GM23338 (cell line): ENCODE results near the gene LZIC. TPM values are rescaled to one million over a fixed set of nuclear protein-coding genes. Genes with fewer than 3 reads are reported as not detected.

Source experiments
- ATAC-seq: fragments of 200-7000 bp; cut with Tn5 transposase; 3 replicates; pipeline ENCODE4 v1.9.1; 2020
- DNase-seq: peaks from one replicate; pipeline ENCODE4 v3.0.0-alpha.2; 2015; ENCODE audit warnings: low spot score
- H2AFZ ChIP-seq: fragments of 200-600 bp; sonication (generic); 2 replicates; pipeline ENCODE4 v1.8.0; 2016; ENCODE audit warnings: antibody characterized with exemption, mild to moderate bottlenecking, moderate library complexity
- H3F3A ChIP-seq: fragments of 200-600 bp; sonication (generic); replicated peaks from 2 replicates; pipeline ENCODE4 v1.8.0; 2017; ENCODE audit warnings: antibody characterized with exemption, mixed run types, low read depth
- H3K27ac ChIP-seq: fragments of 200-600 bp; sonication (generic); 2 replicates; pipeline ENCODE4 v1.6.1; 2016; ENCODE audit warnings: low read depth
- H3K27me3 ChIP-seq: fragments of 200-600 bp; sonication (generic); 2 replicates; pipeline ENCODE4 v1.8.0; 2016; ENCODE audit warnings: mild to moderate bottlenecking, mixed run types, moderate library complexity; ENCODE audit not compliant: insufficient read depth
- H3K36me3 ChIP-seq: fragments of 200-600 bp; sonication (generic); 2 replicates; pipeline ENCODE4 v1.8.0; 2016; ENCODE audit warnings: mild to moderate bottlenecking; ENCODE audit not compliant: insufficient read depth
- H3K4me1 ChIP-seq: fragments of 200-600 bp; sonication (generic); 2 replicates; pipeline ENCODE4 v1.8.0; 2016; ENCODE audit warnings: mild to moderate bottlenecking, moderate library complexity; ENCODE audit not compliant: insufficient read depth
- H3K4me2 ChIP-seq: fragments of 200-600 bp; sonication (generic); 2 replicates; pipeline ENCODE4 v1.7.1; 2017; ENCODE audit warnings: mixed run types
- H3K4me3 ChIP-seq: fragments of 200-600 bp; sonication (generic); 2 replicates; pipeline ENCODE4 v1.6.1; 2016; ENCODE audit warnings: mixed run types
- H3K79me2 ChIP-seq: fragments of 200-600 bp; sonication (generic); replicated peaks from 2 replicates; pipeline ENCODE4 v1.8.0; 2017; ENCODE audit warnings: mild to moderate bottlenecking; ENCODE audit not compliant: insufficient read depth
- H3K9me2 ChIP-seq: fragments of 200-600 bp; sonication (generic); 2 replicates; pipeline ENCODE4 v1.8.0; 2017; ENCODE audit not compliant: insufficient read depth
- H4K20me1 ChIP-seq: fragments of 200-600 bp; sonication (generic); replicated peaks from 2 replicates; pipeline ENCODE4 v1.8.0; 2017; ENCODE audit warnings: mild to moderate bottlenecking; ENCODE audit not compliant: insufficient read depth
- H3K27ac Mint-ChIP-seq: 2 replicates; pipeline ENCODE4 v1.8.0; 2020; ENCODE audit warnings: inconsistent platforms, mild to moderate bottlenecking, moderate library complexity, mixed read lengths
- H3K27me3 Mint-ChIP-seq: 3 replicates; pipeline ENCODE4 v1.8.0; 2022; ENCODE audit warnings: low read depth, mild to moderate bottlenecking, moderate library complexity, mixed read lengths, inconsistent platforms; ENCODE audit not compliant: insufficient read depth, poor library complexity
- H3K36me3 Mint-ChIP-seq: 3 replicates; pipeline ENCODE4 v1.8.0; 2021; ENCODE audit warnings: low read depth, mild to moderate bottlenecking, inconsistent platforms, moderate library complexity, mixed read lengths
- H3K4me1 Mint-ChIP-seq: 3 replicates; pipeline ENCODE4 v1.8.0; 2020; ENCODE audit warnings: mild to moderate bottlenecking, inconsistent platforms, mixed read lengths
- H3K4me3 Mint-ChIP-seq: 3 replicates; pipeline ENCODE4 v1.8.0; 2021; ENCODE audit warnings: moderate library complexity, mild to moderate bottlenecking, inconsistent platforms, mixed read lengths
- H3K9me3 Mint-ChIP-seq: 3 replicates; pipeline ENCODE4 v1.8.0; 2020; ENCODE audit warnings: moderate library complexity, mild to moderate bottlenecking, inconsistent platforms, mixed read lengths
- CREB1 ChIP-seq: fragments of 250-450 bp; sonication (Bioruptor Pico); IDR thresholded peaks from 2 replicates; pipeline ENCODE4 v1.5.0; 2020; ENCODE audit warnings: low read depth, mild to moderate bottlenecking, moderate library complexity
- EZH2phosphoT487 ChIP-seq: fragments of 200-600 bp; sonication (generic); IDR thresholded peaks from one replicate; pipeline ENCODE4 v1.8.1; 2018; ENCODE audit warnings: antibody characterized with exemption; ENCODE audit not compliant: unreplicated experiment
- NANOG ChIP-seq: IDR thresholded peaks from 2 replicates; pipeline ENCODE4 v1.6.1; 2016; ENCODE audit warnings: antibody characterized with exemption, borderline replicate concordance
- POLR2AphosphoS5 ChIP-seq: IDR thresholded peaks from 2 replicates; pipeline ENCODE4 v1.6.1; 2016; ENCODE audit warnings: antibody characterized with exemption, low read depth
- STAT1 ChIP-seq: IDR thresholded peaks from one replicate; pipeline ENCODE4 v1.6.1; 2016; ENCODE audit warnings: antibody characterized with exemption; ENCODE audit not compliant: unreplicated experiment
- ZNF114 ChIP-seq: fragments of 250-450 bp; sonication (Bioruptor Pico); IDR thresholded peaks from 2 replicates; pipeline ENCODE4 v1.5.0; 2020; ENCODE audit warnings: mild to moderate bottlenecking, moderate library complexity
- ZNF331 ChIP-seq: fragments of 250-450 bp; sonication (Bioruptor Pico); IDR thresholded peaks from 2 replicates; pipeline ENCODE4 v1.5.0; 2020; ENCODE audit warnings: low read depth, mild to moderate bottlenecking, moderate library complexity
- polyA plus RNA-seq: library from polyadenylated mRNA; unstranded; fragments of >200 nt; fragmentation: Nextera tagmentation; extraction: Ambion mirVana; gene quantifications from 2 replicates; pipeline ENCODE4 v1.2.1, GENCODE V29; 2016
- total RNA-seq: library from RNA; depleted of rRNA; stranded (reverse); fragments of >200 nt; shearing (Covaris generic); gene quantifications from 2 replicates; pipeline ENCODE4 v1.2.3, GENCODE V29; 2014
- TF ChIP-seq, protein P1 (sequence below): IDR thresholded peaks from one replicate; pipeline ENCODE4 v1.6.1; 2018; ENCODE audit warnings: antibody characterized with exemption; ENCODE audit not compliant: unreplicated experiment
- TF ChIP-seq, protein P2 (sequence below), 2 experiments: fragments of 200-600 bp in 1 of 2; sonication (generic) in 1 of 2; conservative IDR thresholded peaks; 2 replicates each; pipeline versions ENCODE4 v1.5.1 to v1.6.1; 2016 to 2017; ENCODE audit warnings: antibody characterized with exemption in 2 of 2, low read depth in 2 of 2, mild to moderate bottlenecking in 2 of 2, moderate library complexity in 1 of 2
- TF ChIP-seq, protein P3 (sequence below): IDR thresholded peaks from 2 replicates; pipeline ENCODE4 v1.6.1; 2016; ENCODE audit warnings: antibody characterized with exemption

LZIC gene
- total and polyA plus RNA-seq, 2 experiments from 2014 or later = 19.4 to 23.5 TPM

DNA sequence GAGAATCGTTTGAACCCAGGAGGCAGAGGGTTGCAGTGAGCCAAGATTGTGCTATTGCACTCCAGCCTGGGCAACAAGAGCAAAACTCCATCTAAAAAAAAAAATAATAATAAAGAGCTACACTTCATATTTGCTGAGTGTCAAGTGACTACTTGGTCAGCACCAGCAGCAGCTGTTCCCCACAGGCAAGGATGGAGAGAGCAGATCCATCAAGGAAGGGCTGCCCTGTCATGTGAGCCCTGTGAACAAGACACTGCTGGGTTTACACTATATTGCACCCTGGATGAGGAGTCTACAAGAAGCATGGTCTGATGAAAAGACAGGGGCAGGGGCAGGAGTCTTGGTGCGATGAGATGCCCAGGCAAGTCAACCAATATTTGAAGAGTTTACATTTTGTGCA, 36.7 kb downstream of the LZIC start (continued):
- TF ChIP-seq, protein P1, sequence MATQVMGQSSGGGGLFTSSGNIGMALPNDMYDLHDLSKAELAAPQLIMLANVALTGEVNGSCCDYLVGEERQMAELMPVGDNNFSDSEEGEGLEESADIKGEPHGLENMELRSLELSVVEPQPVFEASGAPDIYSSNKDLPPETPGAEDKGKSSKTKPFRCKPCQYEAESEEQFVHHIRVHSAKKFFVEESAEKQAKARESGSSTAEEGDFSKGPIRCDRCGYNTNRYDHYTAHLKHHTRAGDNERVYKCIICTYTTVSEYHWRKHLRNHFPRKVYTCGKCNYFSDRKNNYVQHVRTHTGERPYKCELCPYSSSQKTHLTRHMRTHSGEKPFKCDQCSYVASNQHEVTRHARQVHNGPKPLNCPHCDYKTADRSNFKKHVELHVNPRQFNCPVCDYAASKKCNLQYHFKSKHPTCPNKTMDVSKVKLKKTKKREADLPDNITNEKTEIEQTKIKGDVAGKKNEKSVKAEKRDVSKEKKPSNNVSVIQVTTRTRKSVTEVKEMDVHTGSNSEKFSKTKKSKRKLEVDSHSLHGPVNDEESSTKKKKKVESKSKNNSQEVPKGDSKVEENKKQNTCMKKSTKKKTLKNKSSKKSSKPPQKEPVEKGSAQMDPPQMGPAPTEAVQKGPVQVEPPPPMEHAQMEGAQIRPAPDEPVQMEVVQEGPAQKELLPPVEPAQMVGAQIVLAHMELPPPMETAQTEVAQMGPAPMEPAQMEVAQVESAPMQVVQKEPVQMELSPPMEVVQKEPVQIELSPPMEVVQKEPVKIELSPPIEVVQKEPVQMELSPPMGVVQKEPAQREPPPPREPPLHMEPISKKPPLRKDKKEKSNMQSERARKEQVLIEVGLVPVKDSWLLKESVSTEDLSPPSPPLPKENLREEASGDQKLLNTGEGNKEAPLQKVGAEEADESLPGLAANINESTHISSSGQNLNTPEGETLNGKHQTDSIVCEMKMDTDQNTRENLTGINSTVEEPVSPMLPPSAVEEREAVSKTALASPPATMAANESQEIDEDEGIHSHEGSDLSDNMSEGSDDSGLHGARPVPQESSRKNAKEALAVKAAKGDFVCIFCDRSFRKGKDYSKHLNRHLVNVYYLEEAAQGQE = no peak
- no peak for TF ChIP-seq STAT1

DNA sequence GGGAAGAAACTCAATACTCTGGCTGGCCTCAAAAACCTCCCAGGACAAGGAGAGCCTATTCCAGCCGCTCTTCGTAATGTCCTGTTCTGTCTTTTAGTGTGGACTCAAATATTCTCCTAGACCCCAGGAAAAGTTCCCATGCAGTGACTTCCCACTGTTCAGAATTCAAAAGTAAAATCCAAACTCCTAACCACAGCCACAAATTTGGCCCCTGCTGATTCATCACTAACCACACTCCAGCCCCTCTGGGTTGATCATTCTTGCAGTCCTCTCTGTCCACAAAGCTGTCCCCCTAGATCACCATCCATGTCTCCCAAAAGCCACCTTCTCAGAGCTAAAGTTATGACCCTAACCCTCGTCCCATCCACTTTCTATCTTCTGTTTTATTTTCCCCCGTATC, 38.2 kb downstream of the LZIC start:
- Histone ChIP-seq H2AFZ (no peak overlapping the region), H4K20me1 (peaks cover 10% of the 10 kb centered on the region), H3K4me3 (no peak overlapping the region), H3K27me3 (no peaks in the 10 kb centered on the region), H3K4me1 (peaks cover 9% of the 10 kb centered on the region), H3K4me2 (no peak overlapping the region), H3K79me2 (peaks cover 50% of the 10 kb centered on the region), H3F3A (peaks cover 4% of the 10 kb centered on the region; the same call in 1 of the 2 replicates), H3K27ac (no peak overlapping the region), H3K9me2 (no peaks in the 10 kb centered on the region; the same call in 1 of the 2 replicates), H3K36me3 (no peaks in the 10 kb centered on the region)
- no peaks in the 10 kb centered on the region for H3K9me3 Mint-ChIP-seq
- no peaks in the 10 kb centered on the region for H3K36me3 Mint-ChIP-seq
- H3K27ac Mint-ChIP-seq = peak overlapping the region; percentile 58
- ATAC-seq = no peak
- peaks cover 25% of the 10 kb centered on the region for H3K4me1 Mint-ChIP-seq
- no peak overlapping the region for H3K4me3 Mint-ChIP-seq
- H3K27me3 Mint-ChIP-seq = peaks cover 4% of the 10 kb centered on the region
- no peak for DNase-seq
- TF ChIP-seq ZNF114 (CRISPR knock-in tag) (no peak), ZNF331 (CRISPR knock-in tag) (no peak), CREB1 (CRISPR knock-in tag) (no peak), NANOG (no peak), POLR2AphosphoS5 (no peak), EZH2phosphoT487 (no peak)
- TF ChIP-seq, protein P2, sequence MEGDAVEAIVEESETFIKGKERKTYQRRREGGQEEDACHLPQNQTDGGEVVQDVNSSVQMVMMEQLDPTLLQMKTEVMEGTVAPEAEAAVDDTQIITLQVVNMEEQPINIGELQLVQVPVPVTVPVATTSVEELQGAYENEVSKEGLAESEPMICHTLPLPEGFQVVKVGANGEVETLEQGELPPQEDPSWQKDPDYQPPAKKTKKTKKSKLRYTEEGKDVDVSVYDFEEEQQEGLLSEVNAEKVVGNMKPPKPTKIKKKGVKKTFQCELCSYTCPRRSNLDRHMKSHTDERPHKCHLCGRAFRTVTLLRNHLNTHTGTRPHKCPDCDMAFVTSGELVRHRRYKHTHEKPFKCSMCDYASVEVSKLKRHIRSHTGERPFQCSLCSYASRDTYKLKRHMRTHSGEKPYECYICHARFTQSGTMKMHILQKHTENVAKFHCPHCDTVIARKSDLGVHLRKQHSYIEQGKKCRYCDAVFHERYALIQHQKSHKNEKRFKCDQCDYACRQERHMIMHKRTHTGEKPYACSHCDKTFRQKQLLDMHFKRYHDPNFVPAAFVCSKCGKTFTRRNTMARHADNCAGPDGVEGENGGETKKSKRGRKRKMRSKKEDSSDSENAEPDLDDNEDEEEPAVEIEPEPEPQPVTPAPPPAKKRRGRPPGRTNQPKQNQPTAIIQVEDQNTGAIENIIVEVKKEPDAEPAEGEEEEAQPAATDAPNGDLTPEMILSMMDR (conservative IDR thresholded peaks at IDR 0.05; ENCODE audit: low read depth in 2 of 2) = no peak
- TF ChIP-seq, protein P3, sequence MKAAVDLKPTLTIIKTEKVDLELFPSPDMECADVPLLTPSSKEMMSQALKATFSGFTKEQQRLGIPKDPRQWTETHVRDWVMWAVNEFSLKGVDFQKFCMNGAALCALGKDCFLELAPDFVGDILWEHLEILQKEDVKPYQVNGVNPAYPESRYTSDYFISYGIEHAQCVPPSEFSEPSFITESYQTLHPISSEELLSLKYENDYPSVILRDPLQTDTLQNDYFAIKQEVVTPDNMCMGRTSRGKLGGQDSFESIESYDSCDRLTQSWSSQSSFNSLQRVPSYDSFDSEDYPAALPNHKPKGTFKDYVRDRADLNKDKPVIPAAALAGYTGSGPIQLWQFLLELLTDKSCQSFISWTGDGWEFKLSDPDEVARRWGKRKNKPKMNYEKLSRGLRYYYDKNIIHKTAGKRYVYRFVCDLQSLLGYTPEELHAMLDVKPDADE = no peak
- TF ChIP-seq, protein P1 = no peak
